Neutrophil (primary cell): ENCODE measurements around the gene STAT2.
A peak's percentile ranks its signal among the peaks of the same experiment; 100 is the strongest.

ENCODE experiments used
- H3K27ac ChIP-seq: fragments of 200-600 bp; sonication (generic); 2 replicates; pipeline ENCODE4 v1.5.1; 2016; ENCODE audit warnings: mild to moderate bottlenecking, moderate library complexity
- H3K27me3 ChIP-seq: fragments of 200-600 bp; sonication (generic); 2 replicates; pipeline ENCODE4 v1.6.0; 2016; ENCODE audit warnings: mild to moderate bottlenecking
- H3K36me3 ChIP-seq: fragments of 200-600 bp; sonication (generic); 2 replicates; pipeline ENCODE4 v1.5.1; 2017
- H3K4me1 ChIP-seq, 2 experiments: fragments of 200-600 bp in 1 of 2; sonication (generic) in 1 of 2; 1 replicate in 1 of 2; 2 replicates in 1 of 2; pipeline versions ENCODE4 v1.5.1 to v1.6.1; 2013 to 2016; ENCODE audit warnings: low read depth in 1 of 2, low read length in 1 of 2, mild to moderate bottlenecking in 1 of 2, moderate library complexity in 1 of 2; ENCODE audit not compliant: control insufficient read depth in 1 of 2, insufficient read depth in 1 of 2
- H3K4me3 ChIP-seq, 2 experiments: fragments of 200-600 bp in 1 of 2; sonication (generic) in 1 of 2; 1 replicate in 1 of 2; 2 replicates in 1 of 2; pipeline ENCODE4 v1.5.1; 2013 to 2016; ENCODE audit warnings: low read depth in 1 of 2, low read length in 1 of 2, mild to moderate bottlenecking in 1 of 2, moderate library complexity in 1 of 2
- H3K9me3 ChIP-seq: fragments of 200-600 bp; sonication (generic); 2 replicates; pipeline ENCODE4 v1.5.1; 2016
- CTCF ChIP-seq: fragments of 200-600 bp; sonication (generic); IDR thresholded peaks from 2 replicates; pipeline ENCODE4 v1.5.1; 2016; ENCODE audit warnings: antibody characterized with exemption

The STAT2 gene

DNA sequence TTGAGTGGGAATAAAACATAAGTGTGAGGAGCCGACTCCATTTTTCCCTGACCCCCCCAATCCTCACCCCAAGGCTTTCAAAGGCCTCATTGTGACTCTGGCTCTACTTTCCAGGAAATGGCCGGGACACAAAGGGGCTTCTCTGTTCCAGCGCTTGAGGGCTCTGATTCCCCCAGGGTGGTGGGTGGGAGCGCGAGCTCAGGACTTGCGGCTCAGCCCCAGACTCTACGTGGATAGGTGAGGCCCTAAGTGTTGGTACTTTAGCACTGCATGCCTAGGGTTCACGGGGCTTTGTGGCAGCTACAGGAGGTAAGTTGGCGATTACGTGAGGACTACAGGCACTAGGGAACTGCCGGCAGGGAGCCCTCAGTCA is 44.7 kb downstream of the STAT2 start:
- H3K27ac ChIP-seq: peak overlapping the region; percentile 96
- TF ChIP-seq CTCF: no peak

DNA sequence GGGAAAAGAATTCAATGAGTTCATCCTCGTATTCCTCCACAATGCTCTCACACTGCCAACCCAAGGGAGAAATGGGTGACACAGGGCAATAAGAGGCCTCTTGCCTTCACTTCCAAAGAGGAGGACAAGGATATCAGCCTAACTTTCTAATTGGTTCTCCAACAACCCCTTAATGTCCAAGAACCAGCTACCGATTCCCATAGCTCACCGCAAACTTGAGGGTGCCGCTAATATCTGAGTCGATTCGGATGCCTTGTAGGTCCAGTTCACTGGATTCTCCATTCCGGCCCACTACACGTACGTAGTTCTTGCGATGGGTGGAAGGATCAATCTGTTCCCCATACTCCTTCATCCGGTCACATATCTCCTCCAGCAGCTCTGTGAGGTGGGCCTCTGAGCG is 48.9 kb downstream of the STAT2 start:
- Histone ChIP-seq H3K4me3 (no peak overlapping the region), H3K27me3 (no peaks in the 10 kb centered on the region), H3K9me3 (no peaks in the 10 kb centered on the region), H3K36me3 (peaks cover 12% of the 10 kb centered on the region), H3K27ac (no peak overlapping the region), H3K4me1 (peaks cover 8 to 12% of the 10 kb centered on the region in 2 experiments)
- no peak for TF ChIP-seq CTCF

More for the DNA sequence above, 44.7 kb downstream of the STAT2 start:
- H3K27me3 ChIP-seq: no peaks in the 10 kb centered on the region
- peak overlapping the region; percentile 94 to 98 for H3K4me3 ChIP-seq
- no peaks in the 10 kb centered on the region for H3K9me3 ChIP-seq
- peaks cover 13 to 17% of the 10 kb centered on the region in 2 experiments for H3K4me1 ChIP-seq
- peaks cover 8% of the 10 kb centered on the region for H3K36me3 ChIP-seq

GRCh38 chr12:56308714-56309113 is 51.2 kb downstream of the STAT2 start:
- Histone ChIP-seq H3K36me3 (peaks cover 12% of the 10 kb centered on the region), H3K4me3 (no peak overlapping the region)
- no peak for TF ChIP-seq CTCF

GRCh38 chr12:56307221-56307965 is 52.5 kb downstream of the STAT2 start:
- Histone ChIP-seq H3K27ac (no peak overlapping the region), H3K27me3 (no peaks in the 10 kb centered on the region), H3K9me3 (no peaks in the 10 kb centered on the region), H3K4me3 (no peak overlapping the region), H3K4me1 (no peaks in the 10 kb centered on the region), H3K36me3 (peaks cover 12% of the 10 kb centered on the region)
- no peak for TF ChIP-seq CTCF

More at GRCh38 chr12:56308714-56309113, 51.2 kb downstream of the STAT2 start:
- no peak overlapping the region for H3K27ac ChIP-seq
- no peaks in the 10 kb centered on the region for H3K27me3 ChIP-seq
- H3K4me1 ChIP-seq: no peaks in the 10 kb centered on the region
- no peaks in the 10 kb centered on the region for H3K9me3 ChIP-seq

- Histone ChIP-seq H3K4me3 (no peak overlapping the region), H3K27me3 (no peaks in the 10 kb centered on the region), H3K4me1 (peaks cover 9 to 13% of the 10 kb centered on the region in 2 experiments), H3K9me3 (no peaks in the 10 kb centered on the region), H3K36me3 (peaks cover 4% of the 10 kb centered on the region), H3K27ac (no peak overlapping the region)
- no peak for TF ChIP-seq CTCF
These were observed 54.9 kb downstream of the STAT2 start for GRCh38 chr12:56304872-56305590.
